ENCODE data around the gene AUTS2.

AUTS2 gene

DNA sequence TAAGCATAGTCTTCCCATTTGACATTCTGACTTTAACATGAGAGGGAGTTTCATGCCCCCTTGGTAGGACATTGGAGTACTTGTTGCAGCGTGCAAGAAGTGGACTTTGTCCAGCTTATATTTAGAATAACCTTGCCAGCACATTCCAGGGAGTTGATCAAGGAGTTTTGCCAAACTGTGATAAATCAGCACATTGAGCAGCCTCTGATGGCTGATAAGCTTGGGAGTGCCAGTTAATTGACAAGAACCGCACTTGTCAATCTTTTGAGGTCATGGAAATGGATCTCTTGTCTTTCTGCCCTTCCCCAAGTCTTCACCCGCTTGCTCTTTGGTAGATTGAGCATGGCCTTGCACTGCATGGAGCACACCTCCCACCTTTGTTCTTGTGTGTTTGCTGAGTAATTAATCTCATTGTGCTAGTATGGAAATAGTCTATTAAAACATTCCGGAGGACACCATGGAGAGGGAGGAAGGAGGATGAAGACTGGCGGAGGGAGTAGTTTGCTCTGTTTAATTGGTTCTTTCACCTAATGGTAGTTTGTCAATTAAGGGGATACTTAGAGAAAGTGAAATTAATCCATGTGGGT is 865.2 kb downstream of the AUTS2 start:
- H3K4me3 Mint-ChIP-seq, result no peak overlapping the region
- TF ChIP-seq, protein P1, sequence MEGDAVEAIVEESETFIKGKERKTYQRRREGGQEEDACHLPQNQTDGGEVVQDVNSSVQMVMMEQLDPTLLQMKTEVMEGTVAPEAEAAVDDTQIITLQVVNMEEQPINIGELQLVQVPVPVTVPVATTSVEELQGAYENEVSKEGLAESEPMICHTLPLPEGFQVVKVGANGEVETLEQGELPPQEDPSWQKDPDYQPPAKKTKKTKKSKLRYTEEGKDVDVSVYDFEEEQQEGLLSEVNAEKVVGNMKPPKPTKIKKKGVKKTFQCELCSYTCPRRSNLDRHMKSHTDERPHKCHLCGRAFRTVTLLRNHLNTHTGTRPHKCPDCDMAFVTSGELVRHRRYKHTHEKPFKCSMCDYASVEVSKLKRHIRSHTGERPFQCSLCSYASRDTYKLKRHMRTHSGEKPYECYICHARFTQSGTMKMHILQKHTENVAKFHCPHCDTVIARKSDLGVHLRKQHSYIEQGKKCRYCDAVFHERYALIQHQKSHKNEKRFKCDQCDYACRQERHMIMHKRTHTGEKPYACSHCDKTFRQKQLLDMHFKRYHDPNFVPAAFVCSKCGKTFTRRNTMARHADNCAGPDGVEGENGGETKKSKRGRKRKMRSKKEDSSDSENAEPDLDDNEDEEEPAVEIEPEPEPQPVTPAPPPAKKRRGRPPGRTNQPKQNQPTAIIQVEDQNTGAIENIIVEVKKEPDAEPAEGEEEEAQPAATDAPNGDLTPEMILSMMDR (IDR thresholded peaks at IDR 0.05), result no peak
- H3K9me3 Mint-ChIP-seq, result no peaks in the 10 kb centered on the region
- DNase-seq, result no peak
- H3K27ac Mint-ChIP-seq, result no peak overlapping the region
- H3K27me3 Mint-ChIP-seq (ENCODE audit: low read depth, poor library complexity), result peaks cover 10% of the 10 kb centered on the region
- H3K36me3 Mint-ChIP-seq (ENCODE audit: low read depth), result peaks cover 21% of the 10 kb centered on the region
- H3K4me1 Mint-ChIP-seq, result peaks cover 47% of the 10 kb centered on the region

DNA sequence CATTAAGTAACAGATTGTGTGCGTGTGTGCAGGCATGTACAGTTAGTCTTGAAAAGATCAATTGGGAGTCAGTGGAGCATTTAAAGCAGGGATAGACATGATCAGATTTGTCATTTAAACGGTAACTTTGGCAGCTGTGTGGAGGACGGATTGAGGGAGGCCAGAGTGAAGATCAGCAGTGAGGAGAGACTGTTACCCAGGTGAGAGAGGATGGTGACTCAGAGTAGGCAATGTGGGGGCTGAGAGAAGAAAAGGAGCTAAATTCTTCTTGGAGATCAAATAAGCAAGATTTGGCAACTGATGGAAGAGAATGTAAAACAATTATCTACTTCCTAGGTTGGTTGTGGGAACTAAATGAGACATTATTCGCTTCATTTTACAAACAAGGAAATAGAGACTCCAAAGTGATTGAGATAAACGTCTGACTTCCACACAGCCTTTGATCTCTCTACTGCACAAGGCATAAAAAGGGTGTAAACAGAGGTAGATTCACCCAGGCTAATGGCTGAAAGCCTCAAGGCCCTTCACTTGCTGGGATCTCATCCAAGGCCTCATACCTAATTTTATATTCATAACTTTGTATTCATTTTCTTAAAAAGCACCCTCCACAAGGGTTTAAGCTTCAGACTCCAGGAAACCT is 868.6 kb downstream of the AUTS2 start:
- Mint-ChIP-seq H3K27ac (no peak overlapping the region), H3K27me3 (ENCODE audit: low read depth, poor library complexity) (peaks cover 9% of the 10 kb centered on the region), H3K36me3 (ENCODE audit: low read depth) (peaks cover 27% of the 10 kb centered on the region), H3K9me3 (no peaks in the 10 kb centered on the region), H3K4me3 (no peak overlapping the region), H3K4me1 (peaks cover 62% of the 10 kb centered on the region)
- no peak for DNase-seq
- TF ChIP-seq, protein P1 (IDR thresholded peaks at IDR 0.05), result no peak

DNA sequence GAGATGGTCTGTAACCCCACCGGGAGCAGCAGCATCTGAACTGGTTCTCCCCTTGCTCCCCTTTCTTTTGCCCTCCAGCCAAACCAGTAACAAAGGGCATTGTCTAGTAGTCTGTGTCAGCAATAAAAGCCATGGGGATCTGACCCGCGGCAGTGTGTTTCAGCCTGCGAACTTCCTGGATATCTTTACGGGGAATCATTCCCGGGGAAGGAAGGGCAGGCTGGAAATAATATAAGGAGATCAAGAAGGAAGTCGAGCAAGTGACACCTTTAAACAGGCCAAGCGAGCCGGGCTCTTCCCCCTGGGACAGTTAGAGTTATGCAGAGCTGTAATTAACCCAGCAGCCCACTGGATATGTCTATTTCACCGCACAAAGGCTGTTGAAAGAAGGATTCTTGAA is 872.5 kb downstream of the AUTS2 start:
- no peak for DNase-seq
- H3K36me3 Mint-ChIP-seq (ENCODE audit: low read depth), result peaks cover 23% of the 10 kb centered on the region
- H3K27me3 Mint-ChIP-seq (ENCODE audit: low read depth, poor library complexity), result peaks cover 12% of the 10 kb centered on the region
- no peaks in the 10 kb centered on the region for H3K9me3 Mint-ChIP-seq
- peak overlapping the region; percentile 46 for H3K27ac Mint-ChIP-seq
- peaks cover 84% of the 10 kb centered on the region for H3K4me1 Mint-ChIP-seq
- H3K4me3 Mint-ChIP-seq, result no peak overlapping the region
- TF ChIP-seq, protein P1 (IDR thresholded peaks at IDR 0.05), result no peak

DNA sequence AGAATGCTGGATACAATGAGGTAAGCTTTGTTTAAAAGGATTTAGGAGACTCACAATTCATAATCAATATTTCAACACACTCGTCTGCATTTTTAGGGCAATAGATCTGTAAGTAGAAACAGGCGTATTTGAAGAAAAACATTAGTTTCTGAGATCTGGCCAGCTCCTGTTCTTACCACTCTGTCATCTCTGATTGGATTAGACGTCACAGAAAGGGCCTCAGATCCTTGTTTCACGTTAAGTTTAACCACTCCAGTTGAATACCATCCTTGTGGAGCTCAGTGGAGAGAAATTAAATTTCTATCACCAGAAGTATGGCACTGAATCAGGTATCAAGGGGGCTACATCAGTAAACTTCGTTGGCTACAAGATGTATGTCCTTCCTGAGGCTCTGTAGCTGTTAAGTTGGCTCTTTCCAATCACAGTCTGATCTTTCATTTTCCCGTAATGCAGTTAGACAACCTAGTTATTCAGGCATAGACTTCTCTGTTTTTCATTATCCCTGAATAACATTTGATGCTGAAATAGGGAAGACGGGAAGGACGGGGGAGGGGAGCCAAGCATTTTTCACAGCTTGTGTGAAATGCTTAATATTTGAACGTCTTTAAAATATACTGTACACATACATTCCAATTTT is 874.4 kb downstream of the AUTS2 start:
- Mint-ChIP-seq H3K36me3 (ENCODE audit: low read depth) (peaks cover 13% of the 10 kb centered on the region), H3K4me1 (peaks cover 82% of the 10 kb centered on the region), H3K27ac (no peak overlapping the region), H3K9me3 (no peaks in the 10 kb centered on the region), H3K27me3 (ENCODE audit: low read depth, poor library complexity) (peaks cover 12% of the 10 kb centered on the region), H3K4me3 (no peak overlapping the region)
- no peak for DNase-seq
- TF ChIP-seq, protein P1 (IDR thresholded peaks at IDR 0.05), result no peak

DNA sequence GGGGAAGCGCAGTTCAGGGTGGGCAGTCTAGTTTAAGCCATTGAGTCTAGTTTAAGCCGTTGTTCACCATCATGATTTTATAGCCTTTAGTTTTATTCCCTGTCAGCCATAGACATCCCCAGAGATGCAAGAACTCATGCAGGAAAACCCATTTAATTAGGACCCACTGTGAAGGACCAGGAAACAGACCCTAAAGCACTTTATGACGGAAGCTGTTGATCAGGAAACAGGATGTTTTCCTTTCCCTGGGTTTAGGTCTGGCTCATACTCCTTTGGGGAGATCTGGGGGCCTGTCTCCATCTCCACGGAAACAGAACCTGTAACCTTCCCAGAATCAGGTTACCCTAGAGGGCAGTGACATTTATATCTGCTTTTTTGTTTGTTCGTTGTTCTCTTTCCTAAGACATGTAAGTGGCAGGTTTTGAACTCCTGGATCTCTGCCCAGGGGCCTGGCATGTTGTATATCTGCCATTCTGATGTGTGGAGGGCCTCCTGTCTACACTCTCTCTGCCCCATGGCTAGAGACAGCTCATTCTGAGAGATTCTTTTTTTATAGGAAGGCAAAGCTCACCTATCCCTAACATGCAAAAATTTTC is 876.5 kb downstream of the AUTS2 start:
- Mint-ChIP-seq H3K4me1 (peaks cover 77% of the 10 kb centered on the region), H3K9me3 (no peaks in the 10 kb centered on the region), H3K4me3 (no peak overlapping the region), H3K27me3 (ENCODE audit: low read depth, poor library complexity) (peaks cover 11% of the 10 kb centered on the region), H3K27ac (peak overlapping the region; percentile 87), H3K36me3 (ENCODE audit: low read depth) (no peaks in the 10 kb centered on the region)
- TF ChIP-seq, protein P1 (IDR thresholded peaks at IDR 0.05), result no peak
- DNase-seq, result no peak
